GM18520 (cell line): Measurements from ENCODE around the gene DIPK1A.
"Not testable (repeated sequence)": the region's sequence is repeated elsewhere in the genome, so short reads cannot be mapped to it uniquely, and the experiment has no call there.

ENCODE experiments used
- ATAC-seq: cut with Tn5 transposase; IDR thresholded peaks from one replicate; pipeline ENCODE4 v1.9.1; 2021; ENCODE audit not compliant: unreplicated experiment

The DIPK1A gene

DNA sequence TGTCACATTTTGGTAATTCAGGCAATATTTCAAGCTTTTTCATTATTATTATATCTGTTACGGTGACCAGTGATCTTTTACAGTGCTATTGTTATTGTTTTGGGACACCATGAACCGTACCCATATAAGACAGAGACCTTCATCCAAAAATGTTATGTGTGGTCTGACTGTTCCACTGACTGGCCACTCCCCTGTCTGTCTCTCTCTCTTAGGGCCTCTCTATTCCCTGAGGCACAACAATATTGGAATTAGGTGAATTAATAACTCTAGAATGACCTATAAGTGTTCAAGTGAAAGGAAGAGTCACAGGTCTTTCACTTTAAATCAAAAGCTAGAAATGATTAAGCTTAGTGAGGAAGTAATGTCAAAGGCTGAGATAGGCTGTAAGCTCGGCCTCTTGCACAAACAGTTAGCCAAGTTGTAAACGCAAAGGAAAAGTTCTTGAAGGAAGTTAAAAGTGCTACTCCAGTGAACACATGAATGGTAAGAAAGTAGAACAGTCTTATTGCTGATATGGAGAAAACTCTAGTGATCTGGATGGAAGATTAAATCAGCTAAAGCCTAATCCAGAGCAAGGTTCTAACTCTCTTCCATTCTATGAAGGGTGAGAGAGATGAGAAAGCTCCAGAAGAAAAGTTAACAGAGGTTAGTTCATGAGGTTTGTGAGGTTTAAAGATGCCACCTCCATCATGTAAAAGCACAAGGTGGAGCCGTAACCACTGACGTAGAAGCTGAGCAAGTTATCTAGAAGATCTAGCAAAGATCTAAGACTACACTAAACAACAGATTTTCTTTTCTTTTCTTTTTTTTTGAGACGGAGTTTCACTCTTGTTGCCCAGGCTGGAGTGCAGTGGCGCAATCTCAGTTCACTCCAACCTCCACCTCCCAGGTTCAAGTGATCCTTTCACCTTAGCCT is 19.7 kb upstream of the DIPK1A start:
- ATAC-seq: peak; percentile 34

- ATAC-seq: peak; percentile 66
Observed at GRCh38 chr1:92975551-92976232, 14.4 kb upstream of the DIPK1A start.

- not testable (repeated sequence) for ATAC-seq
Observed at GRCh38 chr1:92974112-92974511, 12.8 kb upstream of the DIPK1A start.

GRCh38 chr1:92973203-92973897 is 12.1 kb upstream of the DIPK1A start:
- no peak for ATAC-seq

DNA sequence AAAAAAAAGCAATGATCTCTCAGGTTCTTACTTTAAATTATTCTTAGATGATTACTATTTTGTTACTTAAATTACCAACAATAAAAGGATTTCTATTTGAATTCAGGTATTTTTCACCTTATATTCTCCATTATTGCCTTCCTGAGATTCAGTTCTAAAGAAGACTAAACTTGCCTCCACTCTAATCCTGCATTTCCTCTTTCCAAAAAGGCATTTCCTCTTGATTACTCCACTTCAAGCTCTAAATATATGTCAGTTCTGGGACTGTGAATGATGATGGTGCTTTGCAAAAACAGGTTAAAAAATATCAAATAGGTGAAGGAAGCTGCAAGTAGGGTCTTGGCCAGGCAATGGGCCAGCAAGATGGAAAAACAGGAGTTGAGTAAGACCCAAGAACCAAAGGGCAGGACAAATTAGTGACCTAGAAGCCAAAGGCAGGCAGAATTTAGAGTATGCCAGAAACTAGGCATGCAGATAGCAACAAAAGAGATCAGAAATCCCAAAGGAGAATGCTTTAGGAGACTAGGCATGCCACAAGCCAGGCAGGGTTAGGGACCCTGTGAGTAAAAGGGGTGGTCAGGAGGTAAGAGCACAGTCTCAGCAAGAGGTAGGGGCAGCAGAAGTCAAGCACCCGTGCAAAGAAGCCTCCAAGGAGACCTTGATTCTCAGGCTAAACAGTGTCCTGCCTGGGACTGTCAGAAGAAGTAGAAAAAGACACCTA is 11.3 kb upstream of the DIPK1A start:
- no peak for ATAC-seq

DNA sequence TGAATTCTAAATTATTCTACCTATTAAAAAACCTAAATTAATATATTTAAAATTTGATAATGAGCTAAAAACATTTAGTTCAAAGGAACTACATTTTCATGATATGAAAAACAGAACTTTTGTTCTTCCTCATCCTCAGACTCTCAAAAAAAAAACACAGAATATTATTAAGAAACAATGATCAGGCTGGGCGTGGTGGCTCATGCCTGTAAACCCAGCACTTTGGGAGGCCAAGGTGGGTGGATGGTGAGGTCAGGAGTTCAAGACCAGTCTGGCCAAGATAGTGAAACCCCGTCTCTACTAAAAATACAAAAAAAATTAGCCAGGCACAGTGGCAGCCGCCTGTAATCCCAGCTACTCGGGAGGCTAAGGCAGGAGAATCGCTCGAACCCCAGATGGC is 10.7 kb upstream of the DIPK1A start:
- not testable (repeated sequence) for ATAC-seq

DNA sequence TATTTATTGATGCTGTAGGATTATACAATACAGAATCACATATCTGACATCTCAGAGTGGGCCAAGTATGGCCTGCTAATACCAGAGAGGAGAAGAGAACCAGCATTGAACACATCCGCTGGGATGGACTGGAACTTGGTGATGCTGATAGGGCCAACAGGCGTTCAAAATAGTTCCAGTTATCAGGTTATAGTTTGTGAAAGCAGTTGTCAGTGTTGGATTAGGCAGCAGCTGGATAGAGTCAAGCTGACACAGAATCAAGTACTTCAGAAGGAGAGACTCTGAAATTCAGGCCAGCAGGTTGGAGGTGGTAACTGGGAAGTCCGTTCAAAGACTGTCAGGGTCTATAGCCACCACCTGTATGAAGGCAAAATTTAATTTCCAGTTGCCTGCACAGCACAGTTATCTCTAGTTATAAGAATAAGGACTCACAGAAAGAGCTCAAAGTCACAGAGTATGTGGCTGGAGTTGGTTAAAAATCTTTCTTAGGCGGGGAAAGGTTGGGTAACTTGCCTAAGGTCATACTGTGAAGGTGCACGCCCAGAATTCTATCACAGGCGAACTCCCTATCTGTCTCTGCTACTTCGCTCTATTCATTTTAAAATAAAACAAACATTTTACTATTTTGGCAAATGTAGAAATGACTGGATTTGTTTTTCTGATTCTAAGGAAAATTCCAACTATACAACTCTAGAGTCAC is 9.9 kb upstream of the DIPK1A start:
- no peak for ATAC-seq

- no peak for ATAC-seq
Observed at GRCh38 chr1:92969517-92969916, 8.3 kb upstream of the DIPK1A start.

DNA sequence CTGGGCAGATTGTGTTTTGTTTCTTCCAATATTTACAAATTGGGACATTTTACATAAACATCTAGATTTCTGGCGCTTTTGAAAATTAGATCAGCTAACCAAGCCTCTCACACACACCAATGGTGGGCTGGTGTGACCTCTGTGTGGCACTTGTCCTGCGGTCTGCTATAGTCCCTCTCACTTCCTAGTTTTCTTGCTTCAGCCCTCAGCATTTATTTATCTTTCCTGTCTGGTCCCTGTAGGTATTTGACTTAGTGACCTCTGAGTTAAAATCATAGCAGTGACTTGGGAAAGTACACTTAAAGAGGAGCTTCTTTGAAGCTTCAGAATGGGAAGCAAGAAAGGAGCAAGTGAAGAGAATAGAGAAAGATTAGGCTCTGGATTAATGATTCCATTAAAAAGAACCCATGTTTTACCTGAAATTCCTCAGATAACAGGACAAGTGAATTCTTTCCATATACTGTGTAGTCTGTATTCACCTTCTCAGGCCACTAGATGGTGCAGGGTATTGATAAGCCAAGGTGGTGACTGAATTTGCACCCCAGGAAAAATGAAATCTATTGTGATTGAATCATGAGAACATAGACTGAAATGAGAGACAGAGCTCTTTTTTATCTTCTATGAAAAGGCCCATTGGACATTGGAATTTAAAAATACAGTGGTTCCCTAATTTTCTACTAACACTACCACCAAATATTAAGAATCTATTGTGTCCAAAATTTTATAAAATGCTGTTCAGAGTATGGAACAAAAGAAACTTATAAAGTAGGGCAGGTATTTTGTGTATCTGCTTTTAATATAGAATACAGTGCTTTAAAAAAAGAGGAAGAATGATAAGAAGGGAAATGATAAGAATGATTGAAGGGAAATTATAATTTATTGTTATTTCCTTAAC is 7.1 kb upstream of the DIPK1A start:
- peak; percentile 56 for ATAC-seq

- ATAC-seq: no peak
Observed at GRCh38 chr1:92964998-92965397, 3.7 kb upstream of the DIPK1A start.

DNA sequence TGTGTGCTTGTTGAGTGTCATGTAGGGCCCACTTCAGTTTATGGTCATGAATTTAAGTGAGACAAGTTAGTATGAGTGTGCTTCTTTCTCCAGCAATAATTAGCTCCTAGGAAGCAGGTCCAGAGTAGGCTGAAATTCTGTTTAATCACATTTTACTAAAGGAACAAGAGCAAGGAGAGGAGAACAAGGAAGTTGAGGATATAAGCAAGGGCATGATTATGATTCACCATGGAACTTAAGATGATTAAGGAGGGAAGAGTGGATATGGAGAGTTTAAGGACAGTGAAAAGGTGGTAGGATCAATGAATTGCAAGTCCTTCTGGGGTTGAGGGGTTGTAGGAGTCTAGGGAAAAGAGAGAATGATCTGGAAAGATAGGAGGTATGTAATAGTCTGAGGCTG is 3.1 kb upstream of the DIPK1A start:
- no peak for ATAC-seq

DNA sequence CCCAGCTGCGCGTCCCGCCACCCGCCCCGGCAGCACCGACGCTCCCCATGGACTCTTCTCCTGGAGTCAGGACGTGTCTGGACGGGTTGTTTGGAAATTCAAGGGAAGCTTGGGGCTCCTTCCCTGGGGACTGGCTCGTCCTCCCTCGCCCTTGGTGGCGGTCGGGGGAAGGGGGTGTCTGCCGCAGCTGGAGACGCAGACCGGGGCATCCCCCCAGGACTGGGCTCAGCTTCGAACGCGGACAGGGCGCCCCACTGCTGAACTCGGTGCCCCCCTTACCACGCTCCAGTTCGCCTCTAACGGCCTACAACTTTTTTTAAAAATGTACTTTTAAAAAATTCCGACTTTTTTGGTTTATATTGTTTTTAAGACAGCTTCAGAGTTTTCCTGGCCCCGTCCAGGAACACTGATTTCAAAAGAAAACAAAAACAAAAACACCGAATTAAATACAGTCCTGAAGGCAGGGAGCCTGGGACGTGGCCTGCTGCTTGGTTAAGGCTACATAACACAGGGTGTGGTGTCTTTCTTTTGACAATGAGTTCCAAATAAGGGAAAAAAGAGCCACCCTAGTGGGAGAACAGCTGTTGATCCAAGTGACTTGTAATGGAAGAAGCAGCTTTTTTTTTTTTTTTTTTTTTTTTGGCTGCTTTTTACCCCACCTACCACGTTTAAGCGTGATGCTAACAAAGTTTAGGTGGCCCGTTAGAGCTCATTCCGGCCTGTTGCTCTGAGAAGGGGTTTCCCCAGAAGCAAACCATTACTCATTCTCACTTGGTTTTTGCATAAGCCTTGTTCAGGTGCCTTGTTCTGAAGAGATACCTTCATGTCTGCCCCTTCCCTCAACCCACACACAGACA is 862 bp upstream of the DIPK1A start:
- peak; percentile 54 for ATAC-seq

DNA sequence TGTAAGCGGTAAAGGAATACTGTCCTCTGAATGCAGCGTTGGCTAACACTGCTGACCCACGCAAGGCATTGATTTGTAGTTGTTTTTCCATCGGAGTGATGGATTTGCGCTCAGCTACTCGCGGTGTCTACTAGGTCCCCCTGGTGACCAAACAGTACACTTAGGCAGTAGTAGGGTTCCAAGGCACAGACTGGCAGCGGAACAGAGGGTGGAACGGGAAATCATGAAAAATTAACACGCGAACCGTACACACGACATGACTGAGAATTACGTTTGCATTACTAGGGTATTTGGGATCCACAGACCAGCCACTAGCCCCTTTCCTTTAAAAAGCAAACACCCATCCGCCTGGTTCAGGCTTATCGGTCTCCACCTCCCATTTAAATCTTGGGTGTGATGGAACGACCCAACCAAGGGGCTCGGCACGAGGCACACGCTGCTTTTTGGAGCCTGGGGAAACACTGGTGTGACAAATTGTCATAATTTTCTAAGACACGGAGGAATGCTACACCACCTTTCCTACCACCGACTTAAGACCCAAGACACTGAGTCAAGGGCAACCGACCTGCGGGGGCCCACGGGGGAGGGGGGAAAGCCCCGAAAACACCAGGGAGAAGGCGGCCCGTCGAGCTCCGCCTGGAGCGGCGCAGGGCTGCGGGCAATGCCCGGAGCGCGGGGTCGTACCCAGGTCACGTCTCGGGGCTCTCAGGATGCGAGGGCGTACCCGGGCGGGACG is 699 bp downstream of the DIPK1A start:
- ATAC-seq: peak; percentile 26

DNA sequence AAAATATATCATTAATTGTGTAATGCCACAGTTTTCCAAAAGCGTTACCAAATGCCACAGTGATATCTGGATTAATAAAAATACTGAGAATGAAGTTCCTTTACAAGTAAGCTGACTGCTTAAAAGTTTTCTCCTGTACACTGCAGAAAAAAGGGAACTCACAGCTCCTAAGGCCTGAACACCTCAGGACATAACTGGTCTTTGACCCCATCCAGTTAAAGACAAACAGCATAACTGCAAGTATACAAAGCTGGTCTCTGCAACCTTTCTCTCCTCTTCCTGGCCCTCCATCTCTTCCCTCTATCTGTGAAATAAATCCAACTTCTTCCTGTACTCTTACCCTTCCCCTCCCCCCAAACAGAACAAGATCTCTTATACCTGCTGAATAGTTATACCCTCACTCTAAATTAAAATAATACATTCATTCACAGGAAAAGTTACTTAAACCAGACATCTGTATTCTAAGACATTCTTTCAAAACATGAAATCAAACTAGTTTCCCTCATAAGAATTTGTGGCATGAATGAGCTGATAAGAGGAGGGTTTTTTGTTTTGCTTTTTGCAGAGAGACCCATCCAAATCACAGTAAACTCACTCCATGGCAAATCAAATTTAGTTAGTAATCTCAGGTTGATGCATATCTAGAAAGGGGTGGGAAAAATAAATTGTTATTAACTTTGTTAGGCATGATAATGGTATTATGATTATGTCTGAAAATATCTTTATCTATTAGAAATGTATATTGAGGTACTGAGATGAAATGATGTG is 2.9 kb downstream of the DIPK1A start:
- ATAC-seq: no peak

DNA sequence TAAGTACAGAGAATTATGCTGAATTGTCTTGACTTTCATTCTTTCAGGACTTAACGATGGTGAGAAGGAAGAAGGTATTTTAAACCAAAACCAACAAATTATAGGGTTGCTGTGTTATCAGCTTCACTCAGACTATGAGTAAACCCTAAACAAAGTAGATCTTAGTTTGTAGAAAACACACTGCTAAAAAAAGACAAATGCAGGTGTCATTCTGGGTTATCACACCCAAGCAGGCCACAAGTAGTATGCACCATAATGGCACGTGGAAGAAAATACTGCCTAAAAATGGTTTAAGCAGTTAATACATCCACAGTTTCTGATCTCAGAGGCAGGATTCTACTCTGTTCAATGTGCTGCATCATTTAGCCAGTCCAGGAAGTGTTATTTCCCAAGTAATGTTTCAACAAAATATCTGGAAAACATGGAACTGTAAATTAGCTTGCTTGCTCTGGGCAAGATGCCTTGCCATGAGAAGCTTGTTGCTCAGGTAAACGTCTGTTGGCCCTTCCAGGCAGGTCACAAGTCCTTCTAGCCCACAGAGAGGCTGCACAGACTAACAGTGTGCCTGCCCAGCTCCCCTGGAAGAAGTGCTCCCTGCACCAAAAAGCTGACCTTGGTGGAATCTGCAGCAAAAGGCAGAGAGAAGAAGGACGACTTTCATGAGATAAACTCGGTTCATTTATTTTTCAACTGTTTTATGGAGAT is 4.1 kb downstream of the DIPK1A start:
- peak; percentile 27 for ATAC-seq

GRCh38 chr1:92956254-92957029 is 4.8 kb downstream of the DIPK1A start:
- ATAC-seq: peak; percentile 0
